ENCODE measurements around the gene OS9. TPM values are rescaled to one million over a fixed set of nuclear protein-coding genes. Genes with fewer than 3 reads are reported as not detected.

The OS9 gene
- total RNA-seq, 1 donor from 2014 or later = 146 TPM

GRCh38 chr12:57736741-57737466 lies 43.0 kb downstream of the OS9 start:
- no peak for DNase-seq

DNA sequence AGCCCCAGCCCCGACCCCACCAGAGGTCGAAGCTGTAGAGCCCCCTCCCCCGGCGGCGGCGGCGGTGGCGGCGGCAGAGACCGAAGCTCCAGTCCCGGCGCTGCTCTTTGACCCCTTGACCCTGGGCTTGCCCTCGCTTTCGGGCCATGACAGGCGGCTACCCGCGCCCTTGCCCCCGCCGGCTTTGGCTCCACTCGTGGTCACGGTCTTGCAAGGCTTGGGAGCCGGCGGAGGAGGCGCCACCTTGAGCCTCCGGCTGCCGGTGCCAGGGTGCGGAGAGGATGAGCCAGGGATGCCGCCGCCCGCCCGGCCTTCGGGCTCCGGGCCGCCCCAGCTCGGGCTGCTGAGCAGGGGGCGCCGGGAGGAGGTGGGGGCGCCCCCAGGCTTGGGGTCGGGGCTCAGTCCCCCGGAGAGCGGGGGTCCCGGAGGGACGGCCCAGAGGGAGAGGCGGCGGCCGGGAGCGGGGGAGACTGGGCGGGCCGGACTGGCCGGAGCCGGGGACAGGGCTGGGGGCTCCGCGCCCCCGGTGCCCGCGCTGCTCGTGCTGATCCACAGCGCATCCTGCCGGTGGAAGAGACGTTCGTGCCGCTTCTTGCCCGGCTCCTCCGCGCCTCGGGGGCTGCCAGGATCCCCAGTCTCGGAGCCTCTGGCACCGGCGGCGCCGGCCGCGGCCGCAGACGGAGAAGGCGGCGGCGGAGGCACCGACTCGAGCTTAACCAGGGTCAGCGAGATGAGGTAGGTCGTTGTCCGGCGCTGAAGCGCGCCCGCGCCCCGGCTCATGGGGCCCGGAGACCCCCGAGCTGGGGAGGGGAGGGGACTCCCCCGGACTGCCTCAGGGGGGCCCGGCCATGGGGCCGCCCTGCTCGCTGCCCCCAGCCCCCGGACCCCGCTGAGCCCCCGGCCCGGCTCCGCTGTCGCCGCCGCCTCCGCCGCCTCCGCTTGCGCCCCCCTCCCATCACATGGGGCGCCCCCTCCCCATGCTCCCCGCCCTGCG lies 43.8 kb downstream of the OS9 start:
- DNase-seq = peak; percentile 66

GRCh38 chr12:57738661-57739237 lies 44.8 kb downstream of the OS9 start, which contains the start of gene AGAP2:
Gene AGAP2 (minus strand): TSS chr12:57738742. CDS start chr12:57738246, 496 bp downstream.
- DNase-seq = peak; percentile 73

GRCh38 chr12:57739387-57739786 lies 45.5 kb downstream of the OS9 start:
- DNase-seq = no peak

DNA sequence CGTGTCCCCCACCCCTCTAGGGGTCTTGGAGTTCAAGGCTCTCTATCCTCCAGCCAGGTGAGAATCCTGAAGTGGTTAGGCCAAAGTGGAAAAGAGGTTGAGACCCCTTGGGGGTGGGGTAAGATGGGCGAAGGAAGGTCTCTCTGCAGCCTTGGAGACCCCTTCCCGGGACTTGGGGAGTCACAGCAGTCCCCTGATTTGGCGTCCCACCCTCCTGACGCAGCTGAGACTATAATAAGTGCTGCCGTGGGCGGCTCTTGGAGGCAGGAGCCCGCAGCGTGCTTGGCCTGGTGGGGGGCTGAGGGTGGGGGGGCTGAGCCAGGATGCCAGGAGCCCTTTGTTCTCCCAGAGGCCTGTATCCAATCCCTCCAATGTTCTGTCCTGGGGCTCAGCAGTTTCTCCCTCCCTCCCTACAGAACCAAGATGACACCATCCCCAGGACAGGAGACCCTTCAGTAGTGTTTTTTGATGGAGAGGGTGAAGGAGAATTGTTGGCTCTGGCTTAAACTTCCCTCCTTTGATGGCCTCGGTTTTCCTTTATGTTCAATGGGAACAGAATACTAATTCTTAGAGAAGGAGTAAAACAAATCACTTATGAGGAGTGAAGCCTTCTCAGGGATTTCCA lies 46.1 kb downstream of the OS9 start:
- no peak for DNase-seq

GRCh38 chr12:57740656-57741412 lies 46.9 kb downstream of the OS9 start:
- DNase-seq = no peak

GRCh38 chr12:57741413-57741789 lies 47.5 kb downstream of the OS9 start:
- DNase-seq = no peak

DNA sequence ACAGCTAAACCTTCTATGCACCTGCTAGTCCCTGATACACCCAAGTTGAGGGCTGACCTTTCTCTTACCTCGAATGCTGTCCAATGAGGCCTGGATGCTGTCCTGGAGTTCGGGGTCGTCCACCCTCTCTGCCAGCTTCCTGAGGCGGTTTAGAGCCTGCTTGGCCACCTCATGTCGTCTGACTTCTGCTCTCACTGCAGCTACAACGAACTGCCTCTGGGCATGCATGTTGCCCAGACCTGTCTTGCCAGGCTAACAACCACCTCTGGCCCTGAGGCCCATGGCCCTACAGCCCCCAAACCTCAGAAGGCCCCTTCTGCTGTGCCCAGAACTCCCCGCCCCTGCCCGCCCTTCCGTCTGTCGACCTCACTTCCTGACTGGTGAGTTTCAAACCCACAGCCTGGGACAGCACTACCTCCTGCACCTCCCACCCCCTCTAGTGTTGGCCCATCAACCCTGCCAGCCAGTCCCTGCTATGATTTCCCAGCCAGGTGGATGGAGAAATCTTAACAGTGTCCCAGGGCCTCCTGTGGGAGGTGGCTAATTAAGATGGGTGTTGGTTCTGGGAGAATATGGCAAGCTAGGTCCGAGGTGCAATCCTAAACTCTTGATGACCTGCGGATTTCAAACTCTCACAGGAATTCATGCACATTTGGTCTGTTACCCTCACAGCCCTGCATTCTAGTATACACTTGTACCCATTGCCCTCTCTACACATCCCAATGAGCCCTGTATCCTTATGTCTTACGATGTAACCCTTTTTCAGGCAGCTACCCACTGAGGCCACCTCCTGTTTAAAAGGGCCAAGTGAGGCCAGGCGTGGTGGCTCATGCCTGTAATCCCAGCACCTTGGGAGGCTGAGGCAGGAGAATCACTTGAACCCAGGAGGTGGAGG lies 48.2 kb downstream of the OS9 start:
- no peak for DNase-seq

GRCh38 chr12:57743769-57744168 lies 49.8 kb downstream of the OS9 start:
- DNase-seq = no peak

GRCh38 chr12:57744194-57744776 lies 50.4 kb downstream of the OS9 start:
- DNase-seq = no peak

DNA sequence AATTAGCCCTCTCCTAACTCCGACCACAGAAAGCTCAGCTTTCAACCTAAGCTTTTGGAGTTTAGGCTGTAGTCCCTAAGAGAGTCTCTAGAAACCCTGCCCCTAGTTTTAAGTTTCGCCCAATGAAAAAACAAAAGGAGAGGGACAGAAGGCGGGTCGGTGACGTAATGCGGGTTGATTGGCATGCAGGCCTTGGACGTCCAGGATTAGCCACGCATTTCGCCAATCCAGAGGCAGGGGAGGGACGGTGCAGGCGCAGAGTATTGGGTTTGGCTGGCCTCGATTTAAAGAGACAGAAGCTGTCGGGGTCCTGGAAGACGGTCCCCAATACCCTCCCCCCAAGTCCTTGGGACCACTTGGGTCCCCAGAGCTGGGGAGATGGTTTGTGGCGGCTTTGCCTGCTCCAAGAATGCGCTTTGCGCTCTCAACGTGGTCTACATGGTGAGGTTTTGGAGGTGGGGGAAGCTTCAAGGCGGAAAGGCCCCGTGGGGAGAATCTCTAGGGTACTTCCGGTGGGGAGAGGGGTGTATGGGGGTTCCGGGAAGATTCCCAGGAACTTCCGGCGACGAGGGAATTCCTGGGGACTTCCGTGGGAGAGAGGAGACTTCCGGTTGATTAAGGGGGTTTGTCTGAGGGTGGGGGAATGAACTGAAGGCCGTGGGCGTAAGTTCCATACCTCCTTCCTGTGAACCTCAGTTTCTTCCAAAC lies 51.0 kb downstream of the OS9 start, which contains the start of gene TSPAN31:
Gene TSPAN31, plus strand, starts transcription at position 263 of the 708 bp plus-strand sequence. Its CDS starts 116 bp downstream, at position 379.
- DNase-seq = peak; percentile 99

- DNase-seq = no peak
Measured at GRCh38 chr12:57745485-57745881, 51.6 kb downstream of the OS9 start.

GRCh38 chr12:57746025-57746424 lies 52.1 kb downstream of the OS9 start:
- no peak for DNase-seq

- DNase-seq = no peak
Measured at GRCh38 chr12:57749061-57749460, 55.1 kb downstream of the OS9 start.

DNA sequence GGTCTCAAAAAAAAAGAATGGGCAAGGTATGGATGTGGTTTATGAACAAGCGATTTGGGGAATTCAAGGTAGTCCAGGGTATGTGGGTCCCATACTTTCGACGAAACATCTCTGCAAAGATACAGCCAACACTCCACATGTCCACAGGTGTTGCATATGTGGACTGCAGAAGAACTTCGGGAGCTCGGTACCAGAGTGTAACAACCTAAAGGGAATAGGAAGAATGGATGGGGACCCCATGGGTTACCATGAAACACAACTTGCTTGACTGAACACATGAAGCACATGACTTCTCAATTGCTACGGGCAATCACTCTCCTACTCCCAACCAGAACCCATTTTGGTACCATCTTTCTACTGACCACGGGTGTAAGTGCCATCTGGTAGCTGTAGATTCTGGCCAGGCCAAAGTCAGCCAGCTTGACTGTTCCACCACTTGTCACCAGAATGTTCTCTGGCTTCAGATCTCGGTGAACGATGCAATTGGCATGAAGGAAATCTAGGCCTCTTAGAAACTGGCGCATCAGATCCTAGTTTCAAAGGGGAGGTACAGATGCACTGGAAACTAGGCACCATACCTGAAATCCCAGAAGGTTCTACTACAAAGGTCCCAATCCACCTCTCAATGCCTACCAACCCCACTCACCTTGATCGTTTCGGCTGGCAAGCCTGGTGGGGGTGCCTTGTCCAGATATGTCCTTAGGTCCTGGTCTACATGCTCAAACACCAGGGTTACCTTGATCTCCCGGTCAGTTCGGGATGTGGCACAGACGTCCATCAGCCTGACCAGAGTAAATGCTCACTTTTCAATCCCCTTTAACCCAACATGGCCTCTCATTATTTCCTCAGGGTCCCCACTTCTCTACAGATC lies 56.9 kb downstream of the OS9 start:
- DNase-seq = no peak

DNA sequence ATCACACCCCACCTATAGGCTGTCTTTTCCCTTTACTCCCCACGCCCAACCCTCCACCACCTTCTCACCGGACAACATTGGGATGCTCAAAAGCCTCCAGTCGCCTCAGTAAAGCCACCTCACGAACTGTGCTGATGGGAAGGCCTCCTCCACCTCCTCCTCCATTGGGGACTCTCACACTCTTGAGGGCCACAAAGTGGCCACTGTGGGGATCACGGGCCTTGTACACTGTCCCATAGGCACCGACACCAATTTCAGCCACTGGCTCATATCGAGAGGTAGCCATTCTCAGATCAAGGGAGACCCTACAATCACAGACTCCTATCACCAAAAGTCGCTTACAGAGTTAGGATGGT lies 57.5 kb downstream of the OS9 start:
- no peak for DNase-seq

DNA sequence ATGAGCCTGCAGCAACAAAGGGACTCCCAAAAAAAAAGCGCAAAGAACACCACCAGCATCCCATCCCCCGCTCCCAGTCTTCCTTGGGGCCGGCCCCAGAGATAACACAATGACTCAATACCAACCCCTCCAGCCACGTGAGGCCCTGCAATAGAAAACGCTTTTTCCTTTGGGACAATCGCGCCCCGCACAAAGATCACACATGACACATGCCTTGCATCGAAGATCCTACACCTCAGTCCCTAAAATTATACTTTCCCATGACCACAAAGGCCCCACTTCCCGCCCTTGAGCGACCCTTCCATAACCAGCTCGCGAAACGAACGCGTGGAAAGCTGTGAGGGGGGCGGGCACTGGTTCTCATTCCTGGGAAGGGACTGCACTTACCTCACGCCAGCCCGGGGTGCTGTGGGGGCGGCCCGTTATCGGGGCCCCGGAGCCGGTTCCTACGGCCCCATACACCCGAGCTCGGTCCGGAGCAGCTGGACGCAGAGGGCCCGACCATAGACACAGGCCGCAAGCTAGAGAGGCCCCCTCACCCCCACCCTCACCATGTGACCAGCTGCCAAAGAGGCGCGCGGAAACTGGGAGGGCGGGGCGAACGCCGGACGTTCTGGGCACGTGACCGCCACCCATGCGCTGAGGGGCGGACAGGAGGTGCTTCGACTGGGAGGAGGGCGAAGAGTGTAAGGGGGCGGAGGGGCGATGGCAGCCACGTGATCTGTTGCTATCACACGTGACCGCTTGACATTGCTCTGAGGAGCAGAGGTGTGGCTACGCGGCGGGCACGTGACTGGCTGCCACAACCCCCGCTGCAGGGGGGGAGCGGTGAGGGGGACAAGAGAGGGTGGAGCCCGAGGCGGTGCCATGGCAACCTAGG lies 58.1 kb downstream of the OS9 start, which contains the start of gene CDK4:
Gene CDK4, minus strand, starts transcription at position 523 of the 880 bp plus-strand sequence. CDS start 593 bp downstream, outside the sequence.
- DNase-seq = peak; percentile 99
